ENCODE data around the gene LITAFD. TPM values are rescaled to one million over a fixed set of nuclear protein-coding genes. Genes with fewer than 3 reads are reported as not detected.
A peak's percentile ranks its signal among the peaks of the same experiment; 100 is the strongest.

LITAFD gene
- polyA plus RNA-seq, 3 donors: not detected

DNA sequence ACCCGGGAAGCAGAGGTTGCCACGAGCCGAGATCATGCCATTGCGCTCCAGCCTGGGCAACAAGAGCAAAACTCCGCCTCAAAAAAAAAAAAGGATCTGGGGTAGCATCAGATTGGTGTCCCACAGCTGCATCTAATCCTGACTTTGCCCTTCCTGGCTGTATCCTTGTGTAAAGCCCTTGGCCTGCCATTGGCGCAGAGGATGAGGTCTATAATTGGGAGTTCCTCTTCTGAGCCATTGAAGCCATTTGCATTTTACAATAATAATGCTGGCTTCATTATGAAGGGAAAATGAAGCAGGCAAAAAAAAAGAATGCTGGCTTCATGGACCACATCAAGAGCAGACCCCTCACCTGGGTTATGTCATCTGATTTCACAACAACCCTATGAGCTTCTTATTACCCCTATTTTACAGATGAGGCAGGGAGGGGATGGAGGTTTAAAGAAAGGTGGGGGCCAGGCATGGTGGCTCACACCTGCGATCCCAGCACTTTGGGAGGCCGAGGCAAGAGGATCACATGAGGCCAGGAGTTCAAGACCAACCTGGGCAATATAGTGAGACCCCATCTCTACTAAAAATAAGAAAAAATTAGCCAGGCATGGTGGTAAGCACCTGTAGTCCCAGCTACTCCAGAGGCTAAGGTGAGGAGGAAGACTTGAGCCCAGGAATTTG, 1.2 kb upstream of the LITAFD start:
- H3K4me3 ChIP-seq (replicated peaks in 1 of 3; ENCODE audit: low read depth in 2 of 3, low read length in 3 of 3): no peak overlapping the region
- intact Hi-C loops (cut with micrococcal nuclease): loop anchor here (2.0 to 10.0 kb wide), 2 partner anchors 220 to 246 kb away; no protein-coding TSS in a partner anchor
- H3K27ac ChIP-seq (ENCODE audit: low read depth in 1 of 2, low read length in 2 of 2): no peak overlapping the region
- H3K79me2 ChIP-seq (ENCODE audit: insufficient read depth, low read length): no peaks in the 10 kb centered on the region
- Mint-ChIP-seq H3K9me3 (no peaks in the 10 kb centered on the region), H3K4me3 (no peak overlapping the region), H3K27me3 (ENCODE audit: low read depth in 3 of 3) (peaks cover 9 to 16% (median 14%) of the 10 kb centered on the region in 3 donors), H3K27ac (peak overlapping the region in 1 of 7 donors; percentile 64), H3K4me1 (peaks cover 9% of the 10 kb centered on the region), H3K36me3 (no peaks in the 10 kb centered on the region)
- WGBS (ENCODE audit: insufficient coverage): 94% methylated on average over 5 of the region's 8 CpGs
- H4K20me1 ChIP-seq (ENCODE audit: insufficient read depth, low read length): peaks cover 7% of the 10 kb centered on the region
- H3K4me2 ChIP-seq (replicated peaks; ENCODE audit: extremely low read depth, low read length, poor library complexity, severe bottlenecking): no peak overlapping the region
- no peak overlapping the region for H3K9ac ChIP-seq (ENCODE audit: insufficient read depth, low read length, poor library complexity, severe bottlenecking)
- no peak overlapping the region for H2AFZ ChIP-seq (ENCODE audit: insufficient read depth, low read depth, low read length, poor library complexity, severe bottlenecking)
- peaks cover 0 to 5% of the 10 kb centered on the region in 2 donors for H3K27me3 ChIP-seq (ENCODE audit: control insufficient read depth in 2 of 2, insufficient read depth in 2 of 2, low read length in 2 of 2)
- TF ChIP-seq, protein P1, sequence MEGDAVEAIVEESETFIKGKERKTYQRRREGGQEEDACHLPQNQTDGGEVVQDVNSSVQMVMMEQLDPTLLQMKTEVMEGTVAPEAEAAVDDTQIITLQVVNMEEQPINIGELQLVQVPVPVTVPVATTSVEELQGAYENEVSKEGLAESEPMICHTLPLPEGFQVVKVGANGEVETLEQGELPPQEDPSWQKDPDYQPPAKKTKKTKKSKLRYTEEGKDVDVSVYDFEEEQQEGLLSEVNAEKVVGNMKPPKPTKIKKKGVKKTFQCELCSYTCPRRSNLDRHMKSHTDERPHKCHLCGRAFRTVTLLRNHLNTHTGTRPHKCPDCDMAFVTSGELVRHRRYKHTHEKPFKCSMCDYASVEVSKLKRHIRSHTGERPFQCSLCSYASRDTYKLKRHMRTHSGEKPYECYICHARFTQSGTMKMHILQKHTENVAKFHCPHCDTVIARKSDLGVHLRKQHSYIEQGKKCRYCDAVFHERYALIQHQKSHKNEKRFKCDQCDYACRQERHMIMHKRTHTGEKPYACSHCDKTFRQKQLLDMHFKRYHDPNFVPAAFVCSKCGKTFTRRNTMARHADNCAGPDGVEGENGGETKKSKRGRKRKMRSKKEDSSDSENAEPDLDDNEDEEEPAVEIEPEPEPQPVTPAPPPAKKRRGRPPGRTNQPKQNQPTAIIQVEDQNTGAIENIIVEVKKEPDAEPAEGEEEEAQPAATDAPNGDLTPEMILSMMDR (IDR thresholded peaks at IDR 0.05): no peak
- no peaks in the 10 kb centered on the region for H3K36me3 ChIP-seq (replicated peaks in 1 of 2; ENCODE audit: control insufficient read depth in 1 of 2, insufficient read depth in 2 of 2, low read length in 2 of 2)
- DNase-seq: no peak
- no peaks in the 10 kb centered on the region for H3K9me3 ChIP-seq (replicated peaks in 1 of 2; ENCODE audit: control insufficient read depth in 1 of 2, insufficient read depth in 1 of 2, low read length in 2 of 2)
- H3K4me1 ChIP-seq (ENCODE audit: control insufficient read depth in 1 of 2, insufficient read depth in 2 of 2, low read length in 2 of 2): no peaks in the 10 kb centered on the region

DNA sequence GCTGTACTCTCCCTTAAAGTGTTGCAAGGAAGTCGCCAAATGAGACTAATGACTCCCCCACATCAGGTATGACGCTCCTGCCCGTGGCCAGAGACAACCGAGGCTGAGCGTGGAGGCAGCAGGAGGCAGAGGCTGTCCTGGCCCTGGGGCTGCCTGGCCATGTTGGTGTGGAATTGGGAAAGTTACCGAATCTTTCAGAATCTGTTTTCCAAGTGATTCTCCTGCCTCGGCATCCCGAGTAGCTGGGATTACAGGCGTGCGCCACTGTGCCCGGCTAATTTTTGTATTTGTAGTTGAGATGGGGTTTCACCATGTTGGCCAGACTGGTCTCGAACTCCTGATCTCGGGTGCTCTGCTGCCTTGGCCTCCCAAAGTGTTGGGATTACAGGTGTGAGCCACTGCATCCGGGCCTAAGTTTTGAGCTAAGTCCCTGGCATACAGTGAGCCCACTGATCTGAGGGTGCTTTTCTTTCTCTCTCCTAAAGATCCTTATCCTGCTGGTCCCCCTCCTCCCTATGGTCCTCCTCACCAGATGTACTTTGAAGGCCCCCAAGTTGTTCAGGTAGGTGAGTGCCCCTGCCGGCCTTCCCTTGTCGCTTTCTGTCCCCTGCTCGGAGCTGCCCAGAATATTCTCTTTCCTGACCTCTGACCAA, 700 bp downstream of the LITAFD start:
- H3K36me3 Mint-ChIP-seq: peaks cover 4 to 6% of the 10 kb centered on the region in 2 donors
- peaks cover 11% of the 10 kb centered on the region for H3K4me1 Mint-ChIP-seq
- DNase-seq: no peak
- peaks cover 25% of the 10 kb centered on the region for H4K20me1 ChIP-seq (ENCODE audit: insufficient read depth, low read length)
- intact Hi-C loops (cut with micrococcal nuclease): loop anchor here in 1 of 2 donors (10.0 kb wide), 1 partner anchor 248 kb away; no protein-coding TSS in a partner anchor
- H3K27me3 Mint-ChIP-seq (ENCODE audit: low read depth in 3 of 3): peaks cover 21 to 29% (median 29%) of the 10 kb centered on the region in 3 donors
- H3K9me3 ChIP-seq (replicated peaks in 1 of 2; ENCODE audit: control insufficient read depth in 1 of 2, insufficient read depth in 1 of 2, low read length in 2 of 2): no peaks in the 10 kb centered on the region
- TF ChIP-seq, protein P1 (IDR thresholded peaks at IDR 0.05): no peak
- no peak overlapping the region for H3K4me2 ChIP-seq (replicated peaks; ENCODE audit: extremely low read depth, low read length, poor library complexity, severe bottlenecking)
- H3K4me1 ChIP-seq (ENCODE audit: control insufficient read depth in 1 of 2, insufficient read depth in 2 of 2, low read length in 2 of 2): no peaks in the 10 kb centered on the region
- 92% methylated on average over 11 of the region's 17 CpGs for WGBS (ENCODE audit: insufficient coverage)
- H3K9ac ChIP-seq (ENCODE audit: insufficient read depth, low read length, poor library complexity, severe bottlenecking): no peak overlapping the region
- no peak overlapping the region for H3K27ac ChIP-seq (ENCODE audit: low read depth in 1 of 2, low read length in 2 of 2)
- H3K27ac Mint-ChIP-seq: no peak overlapping the region
- no peak overlapping the region for H2AFZ ChIP-seq (ENCODE audit: insufficient read depth, low read depth, low read length, poor library complexity, severe bottlenecking)
- no peak overlapping the region for H3K4me3 Mint-ChIP-seq
- H3K36me3 ChIP-seq (replicated peaks in 1 of 2; ENCODE audit: control insufficient read depth in 1 of 2, insufficient read depth in 2 of 2, low read length in 2 of 2): peaks cover 0 to under 1% of the 10 kb centered on the region in 2 donors
- no peaks in the 10 kb centered on the region for H3K79me2 ChIP-seq (ENCODE audit: insufficient read depth, low read length)
- H3K4me3 ChIP-seq (replicated peaks in 1 of 3; ENCODE audit: low read depth in 2 of 3, low read length in 3 of 3): no peak overlapping the region
- peaks cover 0 to 14% of the 10 kb centered on the region in 2 donors for H3K27me3 ChIP-seq (ENCODE audit: control insufficient read depth in 2 of 2, insufficient read depth in 2 of 2, low read length in 2 of 2)
- H3K9me3 Mint-ChIP-seq: no peaks in the 10 kb centered on the region
